Panc1 (cell line): ENCODE data around the gene NBPF8. TPM values are rescaled to one million over a fixed set of nuclear protein-coding genes. Genes with fewer than 3 reads are reported as not detected.
"Not testable (repeated sequence)": the region's sequence is repeated elsewhere in the genome, so short reads cannot be mapped to it uniquely, and the experiment has no call there.

Experiments used
- ATAC-seq: fragments of 200-7000 bp; cut with Tn5 transposase; 2 replicates; pipeline ENCODE4 v1.9.1; 2020; ENCODE audit warnings: mild to moderate bottlenecking, moderate library complexity
- BruUV-seq: library from RNA; stranded (reverse); fragments of 400-500 nt; replicated peaks from 2 replicates; lab custom pipeline; 2021; lab: Mats Ljungman, UMichigan
- CTCF ChIA-PET: fragments of 300-600 bp; sonication (Branson Sonifier 250); formaldehyde crosslinking; loops from one replicate; lab custom pipeline; 2022; ENCODE audit warnings: antibody characterized with exemption; lab: Charles Lee
- POLR2A ChIA-PET: fragments of 300-600 bp; sonication (Branson Sonifier 250); formaldehyde crosslinking; loops from one replicate; lab custom pipeline; 2022; ENCODE audit warnings: antibody characterized with exemption; lab: Charles Lee
- DNase-seq: peaks from one replicate; pipeline ENCODE4 v3.0.0-alpha.2; 2010; ENCODE audit warnings: low read depth, low spot score
- H3K27ac ChIP-seq: 2 replicates; pipeline ENCODE4 v1.5.1; 2011; ENCODE audit warnings: mild to moderate bottlenecking, low read length, inconsistent platforms
- H3K27me3 ChIP-seq: fragments of 200-500 bp; sonication (Bioruptor generic); 2 replicates; pipeline ENCODE4 v1.6.0; 2014; ENCODE audit warnings: low read length, inconsistent platforms; ENCODE audit not compliant: control insufficient read depth, insufficient read depth
- H3K36me3 ChIP-seq: fragments of 200-500 bp; sonication (Bioruptor generic); 2 replicates; pipeline ENCODE4 v1.5.1; 2014; ENCODE audit warnings: inconsistent platforms, mild to moderate bottlenecking, low read length, moderate library complexity; ENCODE audit not compliant: control insufficient read depth, insufficient read depth
- H3K4me1 ChIP-seq: 2 replicates; pipeline ENCODE4 v1.5.1; 2011; ENCODE audit warnings: inconsistent platforms, mild to moderate bottlenecking, low read length, moderate library complexity; ENCODE audit not compliant: control insufficient read depth, insufficient read depth
- H3K4me3 ChIP-seq, 2 experiments: 2 replicates each; pipeline ENCODE4 v1.5.1; 2011 to 2012; ENCODE audit warnings: low read depth in 2 of 2, low read length in 2 of 2, mild to moderate bottlenecking in 2 of 2, inconsistent platforms in 1 of 2, moderate library complexity in 1 of 2
- H3K9me3 ChIP-seq: fragments of 200-500 bp; sonication (Bioruptor generic); 2 replicates; pipeline ENCODE4 v1.5.1; 2014; ENCODE audit warnings: low read depth, mild to moderate bottlenecking, inconsistent platforms, low read length, moderate library complexity; ENCODE audit not compliant: control insufficient read depth, insufficient read depth
- in situ Hi-C: cut with HindIII; loops from 2 replicates; pipeline ENCODE4 v1.10.0; 2016; ENCODE audit warnings: low sequenced_read_pairs, low pct_unique_long_range_greater_than_20kb
- intact Hi-C: fragments of 100-400 bp; cut with micrococcal nuclease; formaldehyde crosslinking; loops from one replicate; pipeline ENCODE4 v1.10.0; 2022; ENCODE audit not compliant: unreplicated experiment
- total RNA-seq: library from RNA; stranded (reverse); gene quantifications from one replicate; pipeline ENCODE4 v1.2.1, GENCODE V29; 2021; ENCODE audit not compliant: unreplicated experiment

Gene NBPF8
- total RNA-seq, 1 experiment from 2014 or later = 22.3 TPM

DNA sequence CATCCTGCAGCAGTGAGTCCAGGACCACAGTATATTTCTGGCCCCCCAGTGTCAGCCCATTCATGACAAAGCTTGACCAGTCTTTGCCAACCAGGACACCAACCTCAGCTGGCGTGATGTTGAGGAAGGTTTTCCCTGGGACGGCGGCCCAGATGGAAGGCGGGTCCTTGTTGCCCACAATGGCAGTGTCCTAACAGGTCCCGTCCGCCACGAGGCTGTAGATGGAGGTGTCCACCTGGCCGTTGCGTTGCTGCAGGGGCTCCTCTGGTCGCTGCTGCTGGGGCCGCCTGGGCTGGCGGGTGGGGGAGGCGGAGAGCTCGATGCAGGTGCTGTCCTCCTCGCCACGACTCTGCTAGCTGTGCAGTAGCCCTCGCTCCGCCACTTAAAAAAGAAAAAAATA lies 19.0 kb downstream of the NBPF8 start:
- DNase-seq, in situ Hi-C loops, H3K4me1 ChIP-seq, POLR2A ChIA-PET, ATAC-seq, H3K27ac ChIP-seq, H3K4me3 ChIP-seq, H3K36me3 ChIP-seq, H3K9me3 ChIP-seq, H3K27me3 ChIP-seq, intact Hi-C loops, CTCF ChIA-PET, BruUV-seq: not testable (repeated sequence)

GRCh38 chr1:120449124-120449523 lies 34.3 kb downstream of the NBPF8 start:
- BruUV-seq, H3K4me3 ChIP-seq, CTCF ChIA-PET, H3K27ac ChIP-seq, POLR2A ChIA-PET, in situ Hi-C loops, H3K27me3 ChIP-seq, ATAC-seq, H3K9me3 ChIP-seq, H3K4me1 ChIP-seq, intact Hi-C loops, DNase-seq, H3K36me3 ChIP-seq: not testable (repeated sequence)

Other genes starting within 250 kb of the NBPF8 start
- gene SEC22B, start 238.5 kb upstream of the NBPF8 start, total RNA-seq = 23.7 TPM